Fibroblast of skin of left quadriceps (primary cell): Measurements from ENCODE around the gene LSAMP.

Experiments
- DNase-seq, 2 experiments: peaks; one replicate each; pipeline ENCODE4 v3.0.0-alpha.2; 2013; ENCODE audit warnings: low read depth in 2 of 2

The LSAMP gene

DNA sequence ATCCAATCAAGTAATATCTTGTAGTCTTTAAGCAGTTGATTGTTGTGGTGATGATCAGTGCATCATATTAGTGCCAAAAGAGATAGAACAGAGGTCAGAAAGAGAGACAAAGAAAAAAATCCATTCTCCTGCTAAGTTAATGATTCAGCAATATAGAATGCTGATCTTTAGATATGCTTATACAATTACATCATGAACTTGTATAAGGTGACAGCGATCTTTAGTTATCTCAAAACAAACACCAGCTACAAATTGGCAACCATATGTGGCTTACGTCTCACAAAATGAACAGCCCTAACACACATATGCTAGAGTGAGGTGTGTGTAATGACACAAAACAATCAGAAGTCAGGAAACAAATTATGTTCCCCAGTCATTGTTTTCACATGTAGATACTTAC, 12.5 kb downstream of the LSAMP start:
- no peak for DNase-seq

DNA sequence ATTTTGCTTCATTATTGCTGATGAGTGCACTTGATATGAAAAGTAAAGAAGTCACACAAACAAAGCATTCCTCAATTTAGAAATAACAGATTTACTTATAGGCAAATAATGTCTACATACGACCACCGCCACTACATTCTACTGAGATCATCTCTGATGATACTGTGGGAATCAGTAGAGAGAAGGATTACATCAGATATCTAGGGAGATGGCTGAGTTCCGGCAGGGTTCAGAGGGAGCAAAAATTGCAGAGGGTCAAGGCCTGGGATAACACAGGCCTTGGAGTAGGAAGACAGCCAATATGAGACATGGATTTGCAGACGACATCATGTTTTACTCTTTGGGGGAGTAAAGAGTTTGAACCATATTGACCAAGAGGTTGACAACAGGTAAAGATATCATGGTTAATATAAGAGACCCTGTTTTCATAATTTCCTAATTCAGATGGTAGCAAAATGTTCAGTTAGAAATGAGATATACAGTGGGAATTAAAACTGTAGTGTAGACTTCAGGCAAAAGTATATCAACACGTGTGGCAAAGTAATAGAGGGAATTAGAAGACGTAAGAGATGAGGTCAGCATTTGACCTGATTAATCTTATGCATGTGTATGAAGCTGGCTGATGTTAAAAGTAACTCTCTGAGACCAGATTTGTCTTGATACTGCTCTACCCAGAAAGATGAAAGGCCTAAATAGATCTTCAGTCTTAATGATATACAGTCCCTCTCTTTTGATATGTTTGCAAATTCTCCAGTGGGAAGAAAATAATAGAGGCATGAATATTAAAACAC, 15.6 kb downstream of the LSAMP start:
- DNase-seq = no peak

DNA sequence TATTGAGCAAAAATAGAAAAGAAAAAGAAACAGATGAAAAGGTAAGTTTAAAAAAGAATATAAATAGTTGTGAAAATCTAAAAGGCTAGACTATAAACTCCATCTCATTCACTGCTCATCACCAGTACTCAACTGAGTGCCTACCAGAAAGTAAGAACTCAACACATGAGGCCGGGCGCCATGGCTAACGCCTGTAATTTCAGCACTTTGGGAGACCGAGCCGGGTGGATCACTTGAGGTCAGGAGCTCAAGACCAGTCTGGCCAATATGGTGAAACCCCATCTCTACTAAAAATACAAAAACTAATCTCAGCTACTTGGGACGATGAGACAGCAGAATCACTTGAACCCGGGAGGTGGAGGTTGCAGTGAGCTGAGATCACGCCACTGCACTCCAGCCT, 19.3 kb downstream of the LSAMP start:
- DNase-seq = no peak

DNA sequence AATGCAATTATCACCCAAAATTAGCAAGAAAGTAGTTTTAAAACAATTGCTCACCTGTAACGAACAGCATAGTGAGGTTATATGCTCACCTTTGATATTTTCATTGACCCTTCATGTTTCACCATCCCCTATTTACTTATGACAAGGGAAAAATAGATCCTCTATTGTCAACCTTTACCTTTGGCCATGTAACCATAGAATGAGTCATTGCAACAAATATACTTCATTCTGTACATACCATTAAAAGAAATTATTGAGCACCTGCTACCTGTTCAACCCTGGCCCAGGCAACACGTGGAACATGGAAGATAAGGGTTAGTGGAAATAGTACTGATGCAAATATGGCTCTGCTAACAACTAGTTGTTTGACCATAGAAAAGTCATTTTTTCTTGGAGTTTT, 20.2 kb downstream of the LSAMP start:
- no peak for DNase-seq

DNA sequence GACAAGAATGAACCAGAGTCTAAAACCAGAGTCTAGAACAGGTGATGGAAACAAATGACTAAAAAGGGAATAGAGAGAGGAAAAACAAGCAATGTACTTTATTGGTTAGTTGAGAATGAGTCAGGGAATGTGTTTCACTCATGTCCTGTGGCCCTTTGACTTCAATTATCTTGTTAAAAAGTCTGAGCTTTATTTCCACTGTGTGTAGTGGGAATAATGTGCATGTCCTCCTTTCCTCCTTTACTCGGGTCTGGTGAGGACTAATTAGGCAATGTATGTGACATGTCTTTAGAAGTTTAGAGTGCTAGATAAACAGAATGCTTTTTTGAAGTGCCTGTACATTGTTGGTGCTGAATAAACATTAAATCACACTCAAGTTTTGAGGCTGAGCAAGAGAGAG, 21.3 kb downstream of the LSAMP start:
- no peak for DNase-seq

DNA sequence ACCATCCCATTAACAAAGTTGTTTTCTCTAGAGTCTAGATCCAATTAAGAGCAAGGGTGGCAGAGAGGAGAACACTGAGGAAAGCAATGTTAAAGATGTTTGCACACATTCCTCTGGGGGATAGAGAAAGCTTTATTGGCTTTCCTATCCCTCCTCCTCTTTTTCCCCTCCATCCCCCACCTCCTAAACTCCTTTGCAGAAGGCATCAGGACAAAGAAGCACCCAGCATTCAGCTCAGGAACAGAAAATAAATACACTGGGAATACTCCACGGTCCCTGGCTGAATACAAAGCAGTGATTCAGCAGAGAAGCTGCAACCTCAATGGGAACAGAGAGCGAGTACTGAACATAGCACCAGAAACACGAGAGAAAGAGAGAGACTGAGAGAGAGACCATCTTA, 21.9 kb downstream of the LSAMP start:
- DNase-seq = no peak

DNA sequence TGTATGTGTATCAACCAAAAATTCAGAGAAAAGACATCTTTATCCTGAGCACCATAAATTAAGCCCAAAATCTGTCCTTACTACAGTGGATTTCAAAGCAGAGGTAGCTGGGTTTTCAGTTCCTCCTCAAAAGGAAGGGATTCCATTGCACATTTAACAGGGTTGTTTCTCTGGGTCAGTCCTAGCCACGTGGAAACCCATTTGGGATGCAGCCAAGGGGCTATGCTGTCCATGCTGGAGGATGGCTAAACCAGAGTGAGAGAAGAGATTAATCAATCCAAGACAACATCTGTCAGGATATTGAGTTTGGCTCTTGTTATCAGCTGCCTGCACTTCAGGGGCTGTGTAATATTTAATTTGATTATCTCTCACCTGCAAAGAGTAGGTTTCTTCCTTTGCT, 28.1 kb downstream of the LSAMP start:
- DNase-seq = no peak

DNA sequence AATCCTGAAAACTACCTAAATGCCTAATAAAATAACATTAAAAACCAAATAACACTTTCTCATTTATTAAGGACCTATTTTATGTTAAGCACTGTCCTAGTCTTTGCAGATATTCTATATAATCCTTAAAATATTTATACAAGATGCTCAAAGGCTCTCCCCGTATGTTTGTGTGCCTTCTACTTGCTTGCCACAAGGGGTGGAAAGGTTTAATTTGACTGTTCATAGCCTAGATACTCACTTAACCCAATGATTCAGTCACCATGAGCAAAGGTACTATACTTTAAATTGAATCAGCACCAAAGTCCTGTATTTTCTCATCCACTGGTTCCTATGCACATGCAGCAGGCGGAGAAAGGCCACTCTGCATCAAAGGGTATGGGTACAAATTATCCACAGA, 32.0 kb downstream of the LSAMP start:
- DNase-seq = no peak

DNA sequence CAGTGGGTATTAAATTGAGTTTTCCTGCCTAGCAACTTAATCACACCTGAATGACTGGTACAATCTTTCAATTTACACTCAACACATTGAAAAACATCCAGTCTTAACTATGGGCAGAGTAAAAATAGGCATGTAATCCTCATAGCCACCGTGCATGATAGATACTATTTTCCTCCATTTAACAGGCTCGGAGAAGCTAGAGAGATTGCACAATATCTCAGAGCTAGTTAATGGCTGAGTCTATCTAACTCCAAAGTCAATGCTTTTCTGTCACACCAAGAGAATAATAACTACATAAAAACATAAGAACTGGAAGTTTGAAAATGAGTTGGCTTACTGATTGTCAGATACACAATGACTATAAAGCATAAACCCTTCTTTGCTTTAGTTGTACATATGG, 36.8 kb downstream of the LSAMP start:
- DNase-seq = no peak

DNA sequence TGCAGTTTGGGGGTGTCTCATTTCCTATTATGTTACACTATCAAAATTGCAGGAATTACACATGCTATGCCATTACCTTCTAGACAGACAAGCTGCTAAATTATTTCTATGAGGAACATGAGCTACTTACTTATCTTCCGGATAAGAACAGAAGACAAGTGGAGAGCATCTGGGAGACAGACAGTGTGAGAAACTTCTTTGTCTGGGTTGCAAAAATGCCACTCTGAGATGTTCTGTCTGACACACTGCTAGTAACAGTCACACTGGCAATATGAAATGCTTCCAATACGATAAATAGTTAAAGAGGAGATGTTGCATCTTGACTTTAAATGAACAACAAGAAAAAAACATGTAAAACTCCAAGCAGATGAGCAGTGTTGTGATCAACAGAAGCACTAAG, 40.1 kb downstream of the LSAMP start:
- no peak for DNase-seq

DNA sequence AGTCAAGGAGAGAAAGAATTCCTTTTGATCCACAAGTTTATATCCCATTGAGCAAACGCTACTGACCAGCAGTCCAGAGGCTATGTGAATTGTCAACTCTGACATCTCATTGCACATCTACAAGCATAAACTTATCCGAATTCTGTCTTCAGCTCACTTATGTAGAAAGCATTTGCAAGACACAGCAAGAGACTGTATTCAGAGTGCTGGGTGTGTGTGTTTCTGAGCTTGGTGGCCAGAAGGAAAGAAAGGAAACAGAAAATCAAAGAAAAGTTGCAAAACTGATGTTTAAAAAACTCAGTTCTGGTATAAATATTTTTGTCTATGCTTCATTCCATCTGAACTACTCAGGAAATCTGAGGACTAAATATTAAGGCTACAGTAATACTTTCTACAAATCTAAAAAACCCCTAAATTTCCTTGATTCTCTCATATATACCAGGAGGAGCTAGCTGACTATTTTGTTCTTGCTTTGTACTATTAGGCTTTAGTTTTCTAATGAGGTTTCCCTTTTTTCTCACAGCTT, 45.5 kb downstream of the LSAMP start:
- DNase-seq = no peak

DNA sequence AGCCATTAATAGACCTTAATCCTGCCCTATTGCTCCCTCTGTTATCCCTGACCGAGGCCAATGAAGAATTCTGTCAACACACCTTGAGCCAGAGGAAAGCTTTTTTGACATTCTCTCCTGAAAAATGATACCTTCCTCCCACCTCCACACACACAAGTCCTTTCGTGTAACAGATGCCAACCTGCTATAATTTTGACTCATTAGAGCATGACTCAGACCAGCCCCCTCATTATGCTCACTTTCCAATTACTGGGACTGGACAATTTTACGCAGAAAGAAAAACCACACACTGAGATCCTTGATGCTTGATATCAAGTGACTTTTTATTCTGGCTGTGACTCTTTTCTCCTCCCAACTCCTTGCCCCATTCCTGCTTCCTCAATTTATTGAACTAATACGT, 50.9 kb downstream of the LSAMP start:
- no peak for DNase-seq

DNA sequence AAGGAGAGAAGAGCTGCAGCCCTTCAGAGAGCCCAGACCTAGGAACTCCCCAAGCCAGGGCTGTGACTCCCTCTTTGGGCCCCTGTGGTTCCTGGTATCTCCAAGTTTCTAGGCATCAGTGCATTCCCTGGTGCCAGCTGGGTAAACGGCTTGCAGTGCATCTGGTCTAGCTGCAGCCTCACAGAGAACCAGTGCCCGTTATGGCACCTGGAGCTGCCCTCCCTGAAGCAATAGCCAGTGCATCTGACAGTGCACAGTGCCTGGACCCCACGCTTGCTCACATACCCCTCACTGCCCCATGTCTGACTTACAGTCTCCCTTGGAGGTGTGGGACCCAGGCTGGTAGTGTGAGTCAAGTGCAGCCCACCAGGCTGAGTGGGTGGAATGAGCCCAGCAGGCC, 52.1 kb downstream of the LSAMP start:
- no peak for DNase-seq

DNA sequence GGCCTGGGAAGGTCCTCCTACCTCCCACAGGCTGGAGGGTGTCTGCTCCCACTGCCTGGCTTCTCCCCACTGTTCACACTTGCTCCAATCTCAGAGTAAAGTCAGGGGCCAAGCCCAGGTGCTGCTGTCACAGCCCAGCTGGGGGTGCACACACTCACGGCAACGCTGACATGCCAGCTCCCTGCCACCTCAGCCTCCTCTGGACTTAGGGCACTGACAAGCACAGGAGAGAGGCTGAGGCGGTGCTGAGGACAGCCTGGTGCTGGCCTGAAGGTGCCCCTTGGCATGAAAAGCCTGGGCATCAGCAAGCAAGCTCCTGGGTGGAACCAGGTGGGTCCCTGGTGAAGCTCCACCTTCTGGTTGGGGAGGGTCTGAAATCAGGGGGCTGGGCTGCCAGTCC, 53.0 kb downstream of the LSAMP start:
- DNase-seq = no peak

DNA sequence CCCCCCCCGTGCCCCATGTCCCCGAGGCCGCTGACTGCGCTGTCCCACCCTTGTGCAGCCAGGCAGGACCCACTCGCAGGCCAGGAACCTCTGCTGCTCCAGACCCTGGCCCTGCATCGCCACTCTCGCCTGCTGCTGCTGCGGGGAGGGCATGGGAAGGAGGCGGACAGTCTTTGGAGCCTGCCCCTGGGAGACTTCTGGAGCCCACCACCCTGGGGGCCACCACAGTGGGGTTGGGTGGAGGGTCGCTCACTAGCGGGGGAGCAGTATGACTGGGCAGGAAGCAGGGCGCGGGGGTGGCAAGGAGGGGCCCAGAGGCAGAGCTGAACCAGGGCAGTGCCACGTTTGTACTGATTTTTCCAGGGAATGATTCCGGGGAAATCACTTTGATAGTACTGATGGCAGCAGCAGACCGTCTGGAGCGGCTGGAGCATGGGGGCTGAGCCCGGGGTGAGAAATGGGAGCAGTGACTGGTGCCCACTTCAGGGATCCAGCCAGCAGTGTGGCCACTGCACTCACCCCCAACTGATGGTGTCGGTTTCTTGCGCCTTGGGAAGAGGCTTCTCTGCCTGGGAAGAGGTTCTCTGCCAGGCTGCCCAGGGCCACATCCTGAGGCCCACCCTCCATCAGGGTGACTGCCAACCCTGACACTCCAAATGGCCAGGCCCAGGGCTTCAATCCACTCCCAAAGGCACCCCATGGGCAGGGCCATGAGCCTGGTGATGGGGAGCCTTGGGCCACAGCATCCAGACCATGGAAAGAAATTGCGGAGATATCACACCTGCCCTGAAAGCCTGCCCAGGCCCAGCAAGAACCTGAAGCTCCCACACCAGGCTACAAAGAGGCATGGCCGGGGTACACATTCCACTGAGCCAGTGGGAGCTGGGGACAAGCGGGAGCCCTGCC, 53.7 kb downstream of the LSAMP start:
- no peak for DNase-seq

DNA sequence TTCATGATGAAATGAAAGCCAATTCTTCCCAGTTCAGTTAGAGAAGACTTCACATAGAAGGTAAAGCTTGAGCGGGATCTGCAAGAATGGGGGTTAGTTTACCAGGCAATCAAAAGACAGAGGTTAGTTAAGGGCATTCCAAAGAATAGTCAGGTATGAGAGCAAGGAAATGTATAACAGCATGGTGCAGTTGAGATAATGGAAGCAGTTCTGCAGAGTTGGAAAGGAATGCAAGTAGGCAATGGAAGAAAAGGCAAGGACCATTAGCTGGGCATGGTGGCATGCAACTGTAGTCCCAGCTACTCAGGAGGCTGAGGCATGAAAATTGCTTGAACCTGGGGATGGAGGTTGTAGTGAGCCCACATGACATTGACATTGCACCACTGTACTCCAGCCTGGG, 55.0 kb downstream of the LSAMP start:
- DNase-seq = no peak

DNA sequence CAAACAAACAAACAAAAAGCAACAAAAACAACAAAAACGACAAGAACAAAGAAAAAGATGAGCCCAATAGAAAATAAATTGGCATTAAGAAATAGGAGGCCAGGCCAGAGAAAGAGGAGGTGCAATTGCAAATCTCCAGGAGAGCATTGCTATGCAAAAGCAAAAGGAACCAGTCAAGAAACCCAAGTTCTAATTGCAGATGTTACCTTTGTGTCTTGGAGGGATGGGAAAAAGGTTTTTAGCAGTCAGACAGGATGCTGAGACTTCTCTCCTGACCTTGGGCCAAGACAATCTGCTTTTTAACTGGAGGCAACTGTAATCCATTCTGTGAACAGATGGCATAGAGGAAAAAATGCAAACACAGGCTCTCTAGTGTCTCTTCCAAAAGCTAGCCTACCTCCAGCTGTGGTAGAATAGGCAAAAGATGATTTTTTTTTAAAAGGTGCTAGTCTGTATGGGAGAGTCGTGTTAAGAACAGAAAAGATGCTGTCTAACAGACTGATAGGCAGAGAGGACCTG, 56.4 kb downstream of the LSAMP start:
- DNase-seq = no peak

DNA sequence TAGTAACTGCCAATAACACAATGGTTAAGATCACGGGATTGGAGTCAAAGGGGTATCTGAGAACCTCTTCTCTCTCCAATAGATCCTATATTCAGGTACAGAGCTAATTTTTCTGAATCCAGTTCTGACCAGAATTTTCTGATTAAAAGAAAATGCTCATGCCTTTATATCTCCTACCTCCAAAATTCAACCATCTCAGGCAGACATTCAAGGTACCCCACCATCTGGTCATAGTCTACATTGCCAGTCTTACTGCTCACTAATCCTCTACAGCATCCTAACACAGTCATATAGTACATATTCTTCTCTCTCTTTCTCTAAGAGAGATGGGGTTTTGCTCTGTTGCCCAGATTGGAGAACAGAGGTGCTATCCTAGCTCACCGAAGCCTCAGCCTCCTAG, 59.1 kb downstream of the LSAMP start:
- no peak for DNase-seq

DNA sequence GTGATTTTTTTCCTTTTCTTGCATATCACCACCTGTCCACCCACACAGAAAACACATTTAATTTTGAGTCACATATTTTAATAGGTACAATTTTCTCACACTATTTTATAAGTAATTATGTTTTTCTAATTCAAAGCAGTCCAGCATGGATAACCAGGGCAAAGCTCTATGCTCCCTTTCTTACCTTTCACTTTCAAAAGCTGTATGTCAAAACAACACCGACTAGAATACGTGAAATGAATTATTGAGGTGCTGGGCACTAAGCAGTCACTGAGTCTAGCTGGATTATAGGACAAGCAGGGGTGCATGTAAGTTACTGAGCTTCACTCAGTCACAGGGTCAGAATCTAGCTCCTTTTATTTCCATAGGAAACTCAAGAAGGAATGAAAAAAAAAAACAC, 60.6 kb downstream of the LSAMP start:
- no peak for DNase-seq

DNA sequence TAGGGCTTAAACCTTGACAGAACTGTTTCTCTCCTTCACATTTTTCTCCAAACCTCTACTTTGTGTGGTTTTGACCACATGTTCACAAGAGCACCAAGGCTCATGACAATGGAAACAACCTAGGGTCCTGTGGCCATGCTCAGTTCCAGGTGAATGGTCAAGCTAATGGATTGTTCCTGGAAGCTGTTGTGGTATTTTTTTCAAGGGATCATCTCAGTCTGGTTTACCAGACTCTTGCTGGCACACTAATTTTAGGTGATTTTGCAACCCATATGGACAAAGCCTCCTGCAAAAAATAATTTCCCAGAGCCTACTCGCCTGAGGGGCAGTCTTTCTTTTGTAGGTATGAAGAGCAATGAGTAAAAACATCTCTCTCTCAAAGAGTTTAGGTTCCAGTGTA, 67.2 kb downstream of the LSAMP start:
- DNase-seq = no peak

DNA sequence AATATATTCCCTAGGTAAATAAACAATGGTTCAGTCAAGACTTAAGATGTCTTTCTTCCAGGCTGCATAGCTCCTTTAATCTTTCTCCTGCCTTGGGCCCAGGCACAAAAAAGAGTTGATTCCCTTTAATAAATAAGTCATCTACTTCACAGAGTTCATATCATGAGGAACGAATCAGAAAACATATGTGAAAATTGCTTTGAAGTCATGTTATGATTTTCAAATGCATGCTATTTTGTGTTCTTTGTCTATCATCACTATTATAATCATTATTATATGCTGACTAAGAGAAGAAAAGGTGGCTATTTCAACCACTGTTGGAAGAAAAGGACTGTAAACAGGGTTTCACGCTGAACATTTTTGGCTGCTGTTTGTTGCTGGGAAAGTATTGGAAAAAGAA, 70.4 kb downstream of the LSAMP start:
- no peak for DNase-seq

DNA sequence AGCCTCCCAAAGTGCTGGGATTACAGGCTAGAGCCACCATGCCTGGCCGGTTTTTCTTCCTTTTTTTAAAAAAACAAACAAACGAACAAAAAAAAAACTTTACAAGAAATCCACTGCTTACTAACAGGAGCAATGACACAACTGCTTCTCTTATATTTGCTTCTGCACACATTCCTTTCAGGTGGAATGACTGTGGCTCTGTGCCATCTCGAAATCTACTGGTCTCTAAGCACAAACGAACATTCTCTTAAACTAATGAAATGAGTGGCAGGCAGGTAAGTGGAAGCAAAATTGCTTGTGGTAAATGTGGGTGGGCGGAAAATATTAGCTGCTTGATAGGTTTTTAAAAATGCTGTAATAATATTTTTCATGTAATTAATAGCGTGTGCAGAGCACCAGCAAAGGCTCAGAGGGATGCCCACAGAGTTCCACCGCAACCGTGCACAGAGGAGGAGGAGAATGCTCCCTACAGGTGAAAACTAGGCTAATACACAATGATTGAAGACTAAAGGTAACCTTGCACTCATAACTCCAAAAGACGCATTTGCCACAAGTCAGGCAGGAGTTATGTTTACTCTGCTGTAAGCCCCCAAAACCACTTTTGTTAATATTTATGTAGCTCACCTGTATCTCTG, 77.4 kb downstream of the LSAMP start:
- no peak for DNase-seq
